Left ventricle myocardium inferior (tissue), 1 donor: Measurements from ENCODE around the gene TECPR1. TPM values are rescaled to one million over a fixed set of nuclear protein-coding genes. Genes with fewer than 3 reads are reported as not detected.

Experiments used
- DNase-seq: peaks from one replicate; pipeline ENCODE4 v3.0.0-alpha.2; 2020
- H3K27ac ChIP-seq: fragments of 200-600 bp; replicated peaks from 2 replicates; pipeline ENCODE4 v1.8.0; 2021
- H3K27me3 ChIP-seq: fragments of 200-600 bp; 2 replicates; pipeline ENCODE4 v1.8.0; 2021; ENCODE audit warnings: low read depth
- H3K36me3 ChIP-seq: fragments of 200-600 bp; 2 replicates; pipeline ENCODE4 v1.8.0; 2021
- H3K4me1 ChIP-seq: fragments of 200-600 bp; 2 replicates; pipeline ENCODE4 v1.8.0; 2021
- H3K4me3 ChIP-seq: fragments of 200-600 bp; 2 replicates; pipeline ENCODE4 v1.8.0; 2021; ENCODE audit warnings: mild to moderate bottlenecking, moderate library complexity
- H3K9me3 ChIP-seq: fragments of 200-600 bp; replicated peaks from 2 replicates; pipeline ENCODE4 v1.8.0; 2021
- CTCF ChIP-seq: fragments of 200-600 bp; IDR thresholded peaks from 2 replicates; pipeline ENCODE4 v1.8.0; 2021; ENCODE audit warnings: antibody characterized with exemption, mild to moderate bottlenecking, borderline replicate concordance
- intact Hi-C: fragments of 100-400 bp; cut with micrococcal nuclease; formaldehyde crosslinking; loops from one replicate; pipeline ENCODE4 v1.11.0; 2022
- total RNA-seq: library from RNA; stranded (reverse); fragmentation: NEBNext Ultra II Directional; extraction: Animal tissue kit (Norgen Biotek cat#: 25700); gene quantifications from one replicate; pipeline ENCODE4 v1.2.1, GENCODE V29; 2021
- donor health status: DM: no; HTN: yes; CAD: no; lungs with severe emphysema.

TECPR1 gene
- total RNA-seq, 1 donor from 2014 or later: 17.3 TPM

DNA sequence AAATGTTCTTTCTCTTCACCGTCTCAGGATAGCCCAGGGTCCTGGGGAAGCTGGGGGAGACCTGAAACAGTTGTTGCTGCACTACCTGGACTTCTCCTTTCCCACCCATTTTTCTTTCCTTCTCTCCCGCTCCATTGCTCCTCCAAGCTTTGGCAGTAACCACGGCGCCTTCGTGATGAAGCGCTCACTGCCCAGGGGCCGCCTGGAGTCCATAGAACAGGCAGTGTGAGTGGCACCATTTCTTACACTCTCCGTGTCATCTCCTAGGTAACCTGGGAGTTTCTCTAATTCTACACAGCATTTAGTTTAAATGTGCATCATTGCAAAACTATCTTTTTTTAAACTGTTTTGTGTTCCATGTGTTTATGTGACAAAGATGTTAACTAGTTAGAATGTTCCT is 81.1 kb downstream of the TECPR1 start:
- Histone ChIP-seq H3K4me1 (peaks cover 37% of the 10 kb centered on the region), H3K27me3 (no peaks in the 10 kb centered on the region), H3K4me3 (no peak overlapping the region), H3K36me3 (peaks cover 31% of the 10 kb centered on the region), H3K9me3 (no peaks in the 10 kb centered on the region), H3K27ac (no peak overlapping the region)
- intact Hi-C loops: no loop called here
- DNase-seq: no peak
- no peak for TF ChIP-seq CTCF

- H3K27me3 ChIP-seq: no peaks in the 10 kb centered on the region
- peaks cover 19% of the 10 kb centered on the region for H3K36me3 ChIP-seq
- H3K9me3 ChIP-seq: no peaks in the 10 kb centered on the region
- no peak overlapping the region for H3K27ac ChIP-seq
- TF ChIP-seq CTCF: no peak
- no peak overlapping the region for H3K4me3 ChIP-seq
- intact Hi-C loops: loop anchor here (5.0 kb wide), 2 partner anchors 62 to 147 kb away; partner anchors contain the start of gene LMTK2
- peaks cover 28% of the 10 kb centered on the region for H3K4me1 ChIP-seq
- no peak for DNase-seq
Measured at GRCh38 chr7:98168904-98169621, 83.0 kb downstream of the TECPR1 start.

DNA sequence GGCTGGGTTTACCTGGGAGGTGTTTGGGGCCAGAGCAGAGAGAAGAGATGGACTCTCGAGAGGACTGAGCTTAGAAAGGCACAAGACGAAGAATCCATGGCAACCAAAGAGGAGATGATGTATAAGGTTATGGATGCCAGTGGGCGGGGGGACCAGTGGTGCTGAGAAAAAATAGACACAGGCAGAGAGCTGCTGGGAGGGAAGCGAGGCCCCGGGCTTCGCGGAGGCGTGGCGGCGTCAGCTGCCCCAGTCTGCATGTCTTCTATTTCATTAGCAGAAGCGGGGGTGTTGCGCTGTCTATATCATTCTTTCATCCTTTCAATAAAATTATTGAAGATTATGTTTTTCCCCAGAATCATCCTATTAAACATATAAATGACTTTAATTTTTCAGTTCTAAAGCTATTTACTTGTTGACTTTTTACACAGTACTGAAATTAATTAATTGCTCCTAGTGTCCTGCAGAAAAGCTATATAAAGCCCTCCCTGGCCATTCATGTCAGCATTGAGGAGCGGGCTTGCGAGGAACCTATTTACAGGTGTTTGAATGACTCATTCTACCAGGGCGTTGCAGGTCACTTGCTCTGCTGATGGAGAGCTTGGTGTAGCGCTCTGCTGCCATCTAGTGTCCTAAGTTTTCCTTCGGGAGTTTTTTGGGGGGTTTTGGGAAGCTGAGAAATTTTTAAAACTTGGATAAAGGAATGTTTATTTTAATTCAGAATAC is 83.7 kb downstream of the TECPR1 start:
- no peaks in the 10 kb centered on the region for H3K9me3 ChIP-seq
- H3K4me3 ChIP-seq: no peak overlapping the region
- H3K27me3 ChIP-seq: no peaks in the 10 kb centered on the region
- no peak overlapping the region for H3K27ac ChIP-seq
- TF ChIP-seq CTCF: peak; percentile 90
- peaks cover 19% of the 10 kb centered on the region for H3K36me3 ChIP-seq
- DNase-seq: no peak
- H3K4me1 ChIP-seq: peaks cover 29% of the 10 kb centered on the region
- intact Hi-C loops: loop anchor here (5.0 kb wide), 2 partner anchors 61 to 146 kb away; partner anchors contain the start of gene LMTK2

DNA sequence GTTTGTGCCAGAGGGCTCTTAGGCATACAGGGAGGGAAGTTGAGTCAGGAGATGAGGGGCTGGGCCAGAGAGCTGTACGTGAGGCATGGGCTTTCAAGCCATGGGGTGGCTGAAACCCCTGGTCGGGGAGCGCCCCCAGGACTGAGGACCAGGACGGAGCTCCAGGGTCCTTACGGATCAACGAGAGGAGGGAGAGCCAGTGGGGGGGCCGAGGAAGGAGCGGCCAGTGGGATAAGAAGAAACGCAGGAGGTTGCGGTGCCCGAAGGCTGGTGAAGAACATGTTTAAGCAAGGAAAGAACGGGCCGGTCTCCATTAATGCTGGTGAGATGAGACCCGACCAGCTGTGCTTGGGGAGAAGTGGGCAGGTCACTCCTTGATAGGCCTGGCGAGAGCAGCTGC is 84.4 kb downstream of the TECPR1 start:
- DNase-seq: no peak
- no peak for TF ChIP-seq CTCF
- no peak overlapping the region for H3K27ac ChIP-seq
- H3K4me3 ChIP-seq: no peak overlapping the region
- intact Hi-C loops: loop anchor here (5.0 kb wide), 2 partner anchors 60 to 145 kb away; partner anchors contain the start of gene LMTK2
- H3K9me3 ChIP-seq: no peaks in the 10 kb centered on the region
- peaks cover 31% of the 10 kb centered on the region for H3K4me1 ChIP-seq
- H3K27me3 ChIP-seq: no peaks in the 10 kb centered on the region
- peaks cover 15% of the 10 kb centered on the region for H3K36me3 ChIP-seq

GRCh38 chr7:98166668-98166970 is 85.4 kb downstream of the TECPR1 start:
- Histone ChIP-seq H3K27me3 (no peaks in the 10 kb centered on the region), H3K4me3 (no peak overlapping the region), H3K9me3 (no peaks in the 10 kb centered on the region), H3K27ac (no peak overlapping the region), H3K4me1 (peaks cover 31% of the 10 kb centered on the region), H3K36me3 (peaks cover 5% of the 10 kb centered on the region)
- intact Hi-C loops: loop anchor here (5.0 kb wide), 2 partner anchors 59 to 144 kb away; partner anchors contain the start of gene LMTK2
- no peak for DNase-seq
- no peak for TF ChIP-seq CTCF
